HCT116 (cell line): Measurements from ENCODE around the gene TIMD4.

Experiments used
- ATF3 ChIP-seq: IDR thresholded peaks from 2 replicates; pipeline ENCODE4 v1.6.1; 2012
- CEBPB ChIP-seq: IDR thresholded peaks from 2 replicates; pipeline ENCODE4 v1.6.1; 2012; ENCODE audit warnings: low read depth
- CTCF ChIP-seq, 3 experiments: fragments of 200-600 bp in 1 of 3; sonication (generic) in 1 of 3; IDR thresholded peaks in 2 of 3; conservative IDR thresholded peaks in 1 of 3; 2 replicates each; pipeline ENCODE4 v1.5.1; 2012 to 2017; ENCODE audit warnings: low read depth in 2 of 3, low read length in 2 of 3, antibody characterized with exemption in 1 of 3, borderline replicate concordance in 1 of 3, control low read depth in 1 of 3, mild to moderate bottlenecking in 1 of 3, mixed read lengths in 1 of 3, mixed run types in 1 of 3, moderate library complexity in 1 of 3; ENCODE audit not compliant: insufficient read depth in 1 of 3
- EZH2 ChIP-seq: fragments of 200-600 bp; sonication (generic); IDR thresholded peaks from 2 replicates; pipeline ENCODE4 v1.6.1; 2017; ENCODE audit warnings: antibody characterized with exemption, mixed run types
- EZH2phosphoT487 ChIP-seq: fragments of 200-600 bp; IDR thresholded peaks from 2 replicates; pipeline ENCODE4 v1.6.1; 2018; ENCODE audit warnings: antibody characterized with exemption, borderline replicate concordance
- FOSL1 ChIP-seq: IDR thresholded peaks from 2 replicates; pipeline ENCODE4 v1.6.1; 2012; ENCODE audit warnings: low read depth
- JUND ChIP-seq: IDR thresholded peaks from 2 replicates; pipeline ENCODE4 v1.6.1; 2012
- POLR2A ChIP-seq: IDR thresholded peaks from 2 replicates; pipeline ENCODE4 v1.7.0; 2011; ENCODE audit warnings: borderline replicate concordance; ENCODE audit not compliant: insufficient read depth, insufficient read length; ENCODE audit errors: extremely low read depth
- POLR2AphosphoS5 ChIP-seq: IDR thresholded peaks from 2 replicates; pipeline ENCODE4 v1.6.1; 2011; ENCODE audit warnings: mild to moderate bottlenecking, low read depth, low read length, moderate library complexity
- REST ChIP-seq: IDR thresholded peaks from 2 replicates; pipeline ENCODE4 v1.6.1; 2012; ENCODE audit warnings: low read depth
- SP1 ChIP-seq: IDR thresholded peaks from 2 replicates; pipeline ENCODE4 v1.6.1; 2012; ENCODE audit warnings: low read depth
- SRF ChIP-seq: IDR thresholded peaks from 2 replicates; pipeline ENCODE4 v1.6.1; 2012; ENCODE audit warnings: low read depth
- ZNF274 ChIP-seq: fragments of 200-500 bp; sonication (Bioruptor generic); IDR thresholded peaks from 2 replicates; pipeline ENCODE4 v1.6.1; 2014; ENCODE audit warnings: mild to moderate bottlenecking, low read depth, low read length, inconsistent platforms

- TF ChIP-seq EZH2 (no peak), CTCF (IDR thresholded peaks at IDR 0.05 in 2 of 3, conservative IDR thresholded peaks at IDR 0.05 in 1 of 3; ENCODE audit: borderline replicate concordance in 1 of 3, insufficient read depth in 1 of 3, low read depth in 2 of 3, low read length in 2 of 3) (peak; percentile 23 to 68 (median 54); a peak in 5 of 6 replicates), SP1 (no peak), SRF (no peak), POLR2A (no peak), ATF3 (no peak), REST (no peak), POLR2AphosphoS5 (no peak), JUND (no peak), FOSL1 (no peak), CEBPB (no peak), ZNF274 (no peak), EZH2phosphoT487 (no peak)
Observed at GRCh38 chr5:156934450-156935211, 28.4 kb downstream of the TIMD4 start.
